ENCODE results near the gene SORCS1.

Gene SORCS1

DNA sequence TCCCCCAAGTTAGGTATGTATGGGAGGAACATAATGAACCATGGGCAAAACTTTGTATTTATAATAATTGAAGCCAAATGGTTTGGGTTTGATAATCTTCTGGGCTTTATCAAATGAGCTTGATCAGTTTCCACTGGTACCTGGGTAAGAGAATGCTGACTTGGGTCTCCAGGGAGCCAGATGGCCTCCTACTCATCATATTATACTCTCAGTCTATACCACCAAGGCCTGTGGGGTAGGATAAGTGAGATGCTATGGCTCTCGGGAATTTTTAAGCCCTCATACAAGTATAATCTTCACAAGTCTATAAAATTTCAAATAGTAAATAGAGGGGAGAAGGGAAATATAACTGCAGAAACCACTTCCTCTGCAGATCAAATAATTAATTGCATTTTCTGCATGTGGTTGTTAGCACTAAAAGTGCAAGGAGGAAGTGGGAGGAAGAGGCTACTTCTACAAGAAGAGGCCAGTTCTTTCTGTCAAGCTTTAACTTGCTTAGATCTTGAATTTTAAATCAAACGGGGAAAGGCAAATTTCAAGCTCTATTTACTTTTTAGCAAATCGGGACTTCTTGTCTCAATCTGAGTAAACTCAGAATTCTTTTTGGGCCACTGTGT is 349.0 kb downstream of the SORCS1 start:
- H3K4me3 ChIP-seq (ENCODE audit: low read length): no peak overlapping the region
- TF ChIP-seq ZNF274 (IDR thresholded peaks at IDR 0.05; ENCODE audit: low read depth, low read length): no peak

DNA sequence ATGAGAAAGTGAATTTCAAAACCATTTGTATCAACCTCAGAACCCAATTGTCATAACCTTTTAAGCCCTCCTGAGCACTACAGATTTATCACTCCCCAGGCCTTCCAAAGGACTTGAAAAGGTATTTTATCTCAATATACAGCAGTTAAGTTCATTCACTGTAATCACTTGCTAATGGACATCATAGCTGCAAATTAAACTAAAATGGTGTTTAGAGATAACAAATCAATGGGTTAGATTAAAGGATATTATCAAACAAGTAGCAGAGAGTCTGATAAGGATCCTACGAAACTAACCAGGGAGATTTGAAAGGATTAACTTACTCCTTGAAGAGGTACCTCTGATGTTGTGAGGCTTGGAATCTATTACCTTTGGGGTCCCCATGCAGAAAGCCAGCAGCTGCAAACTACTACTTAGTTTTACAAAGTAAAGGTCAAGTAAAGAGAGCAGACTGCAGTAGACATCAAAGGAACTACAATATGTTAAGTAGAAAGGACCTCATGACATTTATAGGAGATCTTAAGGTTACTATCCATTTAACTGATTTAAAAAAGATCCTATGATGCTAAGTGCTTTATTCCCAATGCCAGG is 359.4 kb downstream of the SORCS1 start:
- H3K4me3 ChIP-seq (ENCODE audit: low read length): no peak overlapping the region
- TF ChIP-seq ZNF274 (IDR thresholded peaks at IDR 0.05; ENCODE audit: low read depth, low read length): no peak

DNA sequence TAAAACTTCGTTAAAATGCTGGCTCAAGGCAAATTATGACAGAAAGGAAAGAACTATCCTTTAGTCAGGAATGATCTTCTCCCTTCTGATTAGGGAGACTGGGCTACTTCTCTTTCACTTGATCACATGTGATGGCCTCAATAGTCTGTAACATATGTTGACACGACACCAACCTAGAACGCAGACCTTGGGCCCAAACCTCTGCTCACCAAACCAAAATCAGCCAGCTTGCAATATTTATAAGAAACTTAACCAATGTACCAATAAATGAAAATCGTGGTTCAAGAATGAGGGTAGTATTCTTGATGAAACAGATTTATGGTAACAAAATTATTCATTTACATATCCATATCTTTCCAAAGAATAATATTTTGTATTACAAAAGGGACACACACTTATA is 361.6 kb downstream of the SORCS1 start:
- no peak for TF ChIP-seq ZNF274 (IDR thresholded peaks at IDR 0.05; ENCODE audit: low read depth, low read length)
- H3K4me3 ChIP-seq (ENCODE audit: low read length): no peak overlapping the region

- TF ChIP-seq ZNF274 (IDR thresholded peaks at IDR 0.05; ENCODE audit: low read depth, low read length): no peak
These were observed 364.7 kb downstream of the SORCS1 start for GRCh38 chr10:106799776-106800175.

GRCh38 chr10:106795619-106796018 is 368.9 kb downstream of the SORCS1 start:
- TF ChIP-seq ZNF274 (IDR thresholded peaks at IDR 0.05; ENCODE audit: low read depth, low read length): no peak

More at GRCh38 chr10:106799776-106800175, 364.7 kb downstream of the SORCS1 start:
- no peak overlapping the region for H3K4me3 ChIP-seq (ENCODE audit: low read length)

GRCh38 chr10:106793617-106794016 is 370.9 kb downstream of the SORCS1 start:
- H3K4me3 ChIP-seq (ENCODE audit: low read length): no peak overlapping the region
- no peak for TF ChIP-seq ZNF274 (IDR thresholded peaks at IDR 0.05; ENCODE audit: low read depth, low read length)

More at GRCh38 chr10:106795619-106796018, 368.9 kb downstream of the SORCS1 start:
- no peak overlapping the region for H3K4me3 ChIP-seq (ENCODE audit: low read length)

GRCh38 chr10:106789623-106790022 is 374.9 kb downstream of the SORCS1 start:
- TF ChIP-seq ZNF274 (IDR thresholded peaks at IDR 0.05; ENCODE audit: low read depth, low read length): no peak
- no peak overlapping the region for H3K4me3 ChIP-seq (ENCODE audit: low read length)

GRCh38 chr10:106788982-106789381 is 375.5 kb downstream of the SORCS1 start:
- no peak overlapping the region for H3K4me3 ChIP-seq (ENCODE audit: low read length)
- TF ChIP-seq ZNF274 (IDR thresholded peaks at IDR 0.05; ENCODE audit: low read depth, low read length): no peak

GRCh38 chr10:106785528-106785927 is 379.0 kb downstream of the SORCS1 start:
- TF ChIP-seq ZNF274 (IDR thresholded peaks at IDR 0.05; ENCODE audit: low read depth, low read length): no peak
- H3K4me3 ChIP-seq (ENCODE audit: low read length): no peak overlapping the region

GRCh38 chr10:106780632-106781031 is 383.9 kb downstream of the SORCS1 start:
- TF ChIP-seq ZNF274 (IDR thresholded peaks at IDR 0.05; ENCODE audit: low read depth, low read length): no peak
- no peak overlapping the region for H3K4me3 ChIP-seq (ENCODE audit: low read length)

GRCh38 chr10:106777841-106778240 is 386.7 kb downstream of the SORCS1 start:
- H3K4me3 ChIP-seq (ENCODE audit: low read length): no peak overlapping the region
- TF ChIP-seq ZNF274 (IDR thresholded peaks at IDR 0.05; ENCODE audit: low read depth, low read length): no peak

DNA sequence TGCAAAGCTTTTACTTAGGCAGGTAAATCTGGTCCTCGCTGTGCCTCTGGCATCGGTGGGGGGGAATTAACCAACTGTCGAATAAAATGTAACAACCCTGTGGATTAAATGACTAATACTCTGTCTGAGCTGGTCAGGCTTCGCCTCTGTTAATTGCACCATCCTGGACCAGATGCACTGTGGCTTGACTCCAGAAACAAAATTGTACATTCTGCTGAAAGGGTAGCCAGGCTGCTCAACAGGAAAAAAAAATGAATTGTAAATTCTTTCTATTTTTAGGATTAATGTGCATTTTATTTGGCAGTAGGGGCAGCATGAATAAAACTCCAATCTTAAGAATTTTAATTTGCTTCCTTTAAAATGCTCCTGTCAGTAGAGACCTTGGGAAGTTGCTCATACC is 389.4 kb downstream of the SORCS1 start:
- H3K4me3 ChIP-seq (ENCODE audit: low read length): no peak overlapping the region

DNA sequence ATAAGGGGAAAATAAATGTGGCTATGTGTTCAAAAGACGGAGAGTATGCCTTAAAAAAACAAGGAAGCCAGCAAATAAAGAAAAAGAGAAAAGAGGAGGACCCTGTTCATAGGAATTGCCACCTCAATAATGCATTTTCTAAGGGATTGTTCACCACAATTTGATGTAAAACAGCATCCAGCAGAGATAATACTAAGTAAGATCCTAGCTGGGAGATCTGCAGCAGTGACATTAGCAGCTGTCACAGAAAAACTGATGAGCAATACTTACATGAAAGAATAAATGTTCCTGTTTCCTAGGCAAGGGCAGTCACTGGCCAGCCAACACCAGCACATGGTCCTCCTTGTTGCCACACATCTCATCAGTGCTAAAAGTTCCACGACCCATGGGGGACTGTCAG is 391.5 kb downstream of the SORCS1 start:
- no peak overlapping the region for H3K4me3 ChIP-seq (ENCODE audit: low read length)
- no peak for TF ChIP-seq ZNF274 (IDR thresholded peaks at IDR 0.05; ENCODE audit: low read depth, low read length)

More for the DNA sequence above, 389.4 kb downstream of the SORCS1 start:
- TF ChIP-seq ZNF274 (IDR thresholded peaks at IDR 0.05; ENCODE audit: low read depth, low read length): no peak

DNA sequence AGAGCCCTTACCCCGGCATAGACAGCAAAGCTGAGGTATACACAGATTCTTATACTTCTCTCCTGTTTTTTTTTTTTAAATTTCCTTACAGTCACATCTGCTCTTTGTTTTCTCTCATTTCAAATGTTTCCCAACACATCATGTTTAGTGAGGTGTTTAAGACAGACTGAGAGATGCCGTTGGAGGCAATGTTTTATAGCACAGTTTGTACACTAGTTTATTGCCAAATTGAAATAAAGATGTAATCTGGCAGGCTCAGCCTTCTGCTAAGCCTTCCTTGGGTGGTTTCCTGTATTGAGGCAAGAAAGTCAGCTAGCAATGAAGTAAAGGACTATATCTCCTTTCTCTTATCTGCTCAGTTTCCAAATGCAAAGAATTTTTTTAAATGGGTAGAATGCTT is 393.4 kb downstream of the SORCS1 start:
- no peak for TF ChIP-seq ZNF274 (IDR thresholded peaks at IDR 0.05; ENCODE audit: low read depth, low read length)
- H3K4me3 ChIP-seq (ENCODE audit: low read length): no peak overlapping the region

GRCh38 chr10:106768204-106768603 is 396.3 kb downstream of the SORCS1 start:
- no peak overlapping the region for H3K4me3 ChIP-seq (ENCODE audit: low read length)
- no peak for TF ChIP-seq ZNF274 (IDR thresholded peaks at IDR 0.05; ENCODE audit: low read depth, low read length)

- TF ChIP-seq ZNF274 (IDR thresholded peaks at IDR 0.05; ENCODE audit: low read depth, low read length): no peak
- H3K4me3 ChIP-seq (ENCODE audit: low read length): no peak overlapping the region
These were observed 398.6 kb downstream of the SORCS1 start for GRCh38 chr10:106765928-106766327.
